Fibroblast of mammary gland (primary cell): ENCODE measurements around the gene FAM20C.
"Not testable (repeated sequence)": the region's sequence is repeated elsewhere in the genome, so short reads cannot be mapped to it uniquely, and the experiment has no call there.

Source experiments
- DNase-seq: peaks from one replicate; pipeline ENCODE4 v3.0.0-alpha.2; 2010; ENCODE audit warnings: low read depth
- H3K4me3 ChIP-seq: 2 replicates; pipeline ENCODE4 v1.5.1; 2011; ENCODE audit warnings: low read depth, mild to moderate bottlenecking, low read length, moderate library complexity; ENCODE audit not compliant: control insufficient read depth
- CTCF ChIP-seq: conservative IDR thresholded peaks from 2 replicates; pipeline ENCODE4 v1.5.1; 2011; ENCODE audit warnings: low read depth, low read length, inconsistent platforms; ENCODE audit not compliant: control insufficient read depth, insufficient read depth

The FAM20C gene

GRCh38 chr7:197413-198335 lies 5.3 kb downstream of the FAM20C start:
- DNase-seq, result no peak
- no peak for TF ChIP-seq CTCF
- no peak overlapping the region for H3K4me3 ChIP-seq

- DNase-seq, result no peak
- no peak for TF ChIP-seq CTCF
- H3K4me3 ChIP-seq, result no peak overlapping the region
These were observed 7.3 kb downstream of the FAM20C start for GRCh38 chr7:199483-200249.

- DNase-seq, result no peak
- no peak for TF ChIP-seq CTCF
- no peak overlapping the region for H3K4me3 ChIP-seq
These were observed 7.9 kb downstream of the FAM20C start for GRCh38 chr7:200290-200689.

GRCh38 chr7:200704-201103 lies 8.3 kb downstream of the FAM20C start:
- no peak overlapping the region for H3K4me3 ChIP-seq
- no peak for TF ChIP-seq CTCF
- DNase-seq, result no peak

GRCh38 chr7:204326-204725 lies 12.0 kb downstream of the FAM20C start:
- no peak for TF ChIP-seq CTCF
- no peak for DNase-seq
- no peak overlapping the region for H3K4me3 ChIP-seq

DNA sequence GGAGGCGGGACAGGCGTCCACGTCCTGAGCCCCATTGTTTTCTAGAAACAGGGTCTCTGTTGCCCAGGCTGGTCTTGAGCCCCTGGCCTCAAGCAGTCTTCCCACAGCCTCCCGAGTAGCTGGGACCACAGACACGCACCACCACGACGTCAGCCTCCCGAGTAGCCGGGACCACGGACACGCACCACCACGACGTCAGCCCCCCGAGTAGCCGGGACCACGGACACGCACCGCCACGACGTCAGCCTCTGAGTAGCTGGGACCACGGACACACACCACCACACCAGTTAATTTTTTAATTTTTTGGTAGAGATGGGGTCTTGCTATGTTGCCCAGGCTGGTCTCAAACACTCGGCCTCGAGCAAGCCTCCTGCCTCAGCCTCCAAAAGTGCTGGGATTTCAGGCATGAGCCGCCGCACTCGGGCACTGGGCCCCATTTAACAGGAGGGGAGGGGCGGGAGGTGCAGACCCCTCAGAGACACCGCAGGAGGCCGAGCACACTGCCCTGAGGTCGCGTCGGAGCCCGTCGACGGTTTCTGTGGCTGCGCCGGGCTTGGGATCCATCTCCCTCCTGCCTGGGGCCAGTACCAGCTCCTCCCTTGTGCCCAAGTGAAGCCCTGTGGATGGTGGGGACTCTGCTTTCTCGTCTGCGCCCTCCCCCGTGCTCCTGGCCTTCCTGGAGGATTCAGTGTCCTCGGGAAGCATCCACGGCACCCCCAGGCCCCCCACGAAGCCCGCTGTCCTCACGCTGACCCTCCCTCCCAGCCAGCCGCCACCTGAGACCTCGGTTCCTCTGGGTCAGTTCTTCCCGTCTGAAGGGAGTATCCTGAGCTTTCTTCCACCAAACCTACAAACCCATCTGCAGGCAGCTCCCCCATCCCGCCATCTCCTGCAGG lies 13.0 kb downstream of the FAM20C start:
- no peak for DNase-seq
- H3K4me3 ChIP-seq, result no peak overlapping the region
- TF ChIP-seq CTCF, result no peak

DNA sequence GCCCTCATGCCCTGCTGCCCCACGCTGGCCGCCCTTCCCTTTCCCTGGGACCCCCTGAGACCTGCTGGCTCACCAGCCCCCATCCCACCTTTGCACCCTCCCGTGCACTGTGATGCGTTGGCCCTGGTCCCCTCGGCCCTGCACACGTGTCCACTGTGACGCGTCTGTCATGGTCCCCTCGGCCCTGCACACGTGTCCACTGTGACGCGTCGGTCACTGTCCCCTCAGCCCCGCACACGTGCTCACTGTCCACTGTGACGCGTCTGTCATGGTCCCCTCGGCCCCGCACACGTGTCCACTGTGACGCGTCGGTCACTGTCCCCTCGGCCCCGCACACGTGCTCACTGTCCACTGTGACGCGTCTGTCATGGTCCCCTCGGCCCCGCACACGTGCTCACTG lies 14.0 kb downstream of the FAM20C start:
- H3K4me3 ChIP-seq, DNase-seq: not testable (repeated sequence)
